HepG2 (cell line): ENCODE data around the gene SMTNL1. TPM values are rescaled to one million over a fixed set of nuclear protein-coding genes. Genes with fewer than 3 reads are reported as not detected.
A peak's percentile ranks its signal among the peaks of the same experiment; 100 is the strongest.

Experiments
- AHDC1 ChIP-seq: sonication (generic); formaldehyde crosslinking; IDR thresholded peaks from 2 replicates; pipeline ENCODE4 v1.5.1; 2020; ENCODE audit warnings: mild to moderate bottlenecking, missing genetic modification reagents, borderline replicate concordance
- DBP ChIP-seq: sonication (generic); formaldehyde crosslinking; IDR thresholded peaks from 2 replicates; pipeline ENCODE4 v1.4.0; 2020; ENCODE audit warnings: missing genetic modification reagents; ENCODE audit errors: not compliant biosample characterization
- DNMT1 ChIP-seq: sonication (generic); formaldehyde crosslinking; IDR thresholded peaks from 2 replicates; pipeline ENCODE4 v1.5.1; 2020; ENCODE audit warnings: mild to moderate bottlenecking, missing genetic modification reagents
- ESRRA ChIP-seq: sonication (generic); formaldehyde crosslinking; IDR thresholded peaks from 2 replicates; pipeline ENCODE4 v1.5.1; 2020; ENCODE audit warnings: mild to moderate bottlenecking, low read depth, missing genetic modification reagents
- IKZF4 ChIP-seq: sonication (generic); formaldehyde crosslinking; IDR thresholded peaks from 2 replicates; pipeline ENCODE4 v1.5.1; 2020; ENCODE audit warnings: borderline replicate concordance, mild to moderate bottlenecking, low read depth, missing genetic modification reagents; ENCODE audit errors: not compliant biosample characterization
- ISX ChIP-seq: sonication (generic); formaldehyde crosslinking; conservative IDR thresholded peaks from 2 replicates; pipeline ENCODE4 v1.5.0; 2020; ENCODE audit warnings: missing genetic modification reagents
- MTA3 ChIP-seq: sonication (generic); formaldehyde crosslinking; IDR thresholded peaks from 2 replicates; pipeline ENCODE4 v1.4.0; 2020; ENCODE audit warnings: missing genetic modification reagents
- PHF8 ChIP-seq: sonication (generic); formaldehyde crosslinking; IDR thresholded peaks from 2 replicates; pipeline ENCODE4 v1.5.0; 2020; ENCODE audit warnings: missing genetic modification reagents
- RAD21 ChIP-seq: fragments of 450-650 bp; formaldehyde crosslinking; IDR thresholded peaks from 2 replicates; pipeline ENCODE4 v1.5.0; 2020; ENCODE audit warnings: mild to moderate bottlenecking
- TBP ChIP-seq: sonication (generic); formaldehyde crosslinking; IDR thresholded peaks from 2 replicates; pipeline ENCODE4 v1.5.0; 2020; ENCODE audit warnings: missing genetic modification reagents
- ZBTB7A ChIP-seq: sonication (generic); formaldehyde crosslinking; IDR thresholded peaks from 2 replicates; pipeline ENCODE4 v1.8.0; 2022; ENCODE audit warnings: mild to moderate bottlenecking, missing genetic modification reagents
- ZC3H4 ChIP-seq: sonication (generic); formaldehyde crosslinking; IDR thresholded peaks from 2 replicates; pipeline ENCODE4 v1.4.0; 2020; ENCODE audit warnings: missing genetic modification reagents, borderline replicate concordance
- ZFP36L2 ChIP-seq: sonication (generic); formaldehyde crosslinking; IDR thresholded peaks from 2 replicates; pipeline ENCODE4 v1.4.0; 2020; ENCODE audit warnings: missing genetic modification reagents
- ZFP41 ChIP-seq: sonication (generic); formaldehyde crosslinking; IDR thresholded peaks from 2 replicates; pipeline ENCODE4 v1.4.0; 2020; ENCODE audit warnings: mild to moderate bottlenecking, missing genetic modification reagents, borderline replicate concordance
- ZIK1 ChIP-seq: sonication (generic); formaldehyde crosslinking; IDR thresholded peaks from 2 replicates; pipeline ENCODE4 v1.5.0; 2020; ENCODE audit warnings: mild to moderate bottlenecking, low read depth, missing genetic modification reagents, borderline replicate concordance
- ZNF12 ChIP-seq: sonication (generic); formaldehyde crosslinking; IDR thresholded peaks from 2 replicates; pipeline ENCODE4 v1.5.0; 2020; ENCODE audit warnings: missing genetic modification reagents
- ZNF225 ChIP-seq: sonication (generic); formaldehyde crosslinking; IDR thresholded peaks from 2 replicates; pipeline ENCODE4 v1.4.0; 2020; ENCODE audit warnings: mild to moderate bottlenecking, missing genetic modification reagents
- ZNF546 ChIP-seq: sonication (generic); formaldehyde crosslinking; conservative IDR thresholded peaks from 2 replicates; pipeline ENCODE4 v1.8.1; 2023; ENCODE audit warnings: mild to moderate bottlenecking, missing genetic modification reagents
- ZNF552 ChIP-seq: sonication (generic); formaldehyde crosslinking; IDR thresholded peaks from 2 replicates; pipeline ENCODE4 v1.9.0; 2022; ENCODE audit warnings: missing genetic modification reagents, mild to moderate bottlenecking, borderline replicate concordance
- ZNF614 ChIP-seq: IDR thresholded peaks from 2 replicates; pipeline ENCODE4 v1.6.1; 2018; ENCODE audit warnings: missing biosample characterization, missing genetic modification reagents, inconsistent platforms, borderline replicate concordance
- ZNF7 ChIP-seq: IDR thresholded peaks from 2 replicates; pipeline ENCODE4 v1.6.1; 2016; ENCODE audit warnings: missing biosample characterization, missing genetic modification reagents
- ZNF879 ChIP-seq: sonication (generic); formaldehyde crosslinking; IDR thresholded peaks from 2 replicates; pipeline ENCODE4 v1.8.1; 2023; ENCODE audit warnings: missing genetic modification reagents
- polyA plus RNA-seq, 8 experiments: library from polyadenylated mRNA; depleted of rRNA in 3 of 8; stranded (reverse) in 7 of 8; unstranded in 1 of 8; fragments of >200 nt; fragmentation: Illumina TruSeq in 4 of 8; extraction: Trizol in 4 of 8; gene quantifications; 2 replicates each; pipeline versions ENCODE4 v1.2.1 to v1.2.3, GENCODE V29; 2011 to 2016; ENCODE audit warnings: low read depth in 4 of 8, missing spikeins in 1 of 8, mixed read lengths in 1 of 8; ENCODE audit not compliant: insufficient read depth in 1 of 8
- total RNA-seq, 5 experiments: library from RNA; depleted of rRNA; stranded (reverse); fragments of >200 nt; fragmentation: Illumina TruSeq; extraction: Trizol; gene quantifications; 2 replicates each; pipeline ENCODE4 v1.2.3, GENCODE V29; 2016; ENCODE audit warnings: low read depth in 1 of 5
- TF ChIP-seq, protein P1 (sequence below): IDR thresholded peaks from 2 replicates; pipeline ENCODE4 v1.6.1; 2012; ENCODE audit warnings: inconsistent platforms
- TF ChIP-seq, protein P2 (sequence below): sonication (generic); formaldehyde crosslinking; IDR thresholded peaks from 2 replicates; pipeline ENCODE4 v1.4.0; 2020; ENCODE audit warnings: mild to moderate bottlenecking, missing genetic modification reagents

Gene SMTNL1
- total and polyA plus RNA-seq, 2 of the 13 experiments (the other 11 are each of a cell fraction or from before 2014, with no cell fraction given): 0.04 TPM; not detected in 1

DNA sequence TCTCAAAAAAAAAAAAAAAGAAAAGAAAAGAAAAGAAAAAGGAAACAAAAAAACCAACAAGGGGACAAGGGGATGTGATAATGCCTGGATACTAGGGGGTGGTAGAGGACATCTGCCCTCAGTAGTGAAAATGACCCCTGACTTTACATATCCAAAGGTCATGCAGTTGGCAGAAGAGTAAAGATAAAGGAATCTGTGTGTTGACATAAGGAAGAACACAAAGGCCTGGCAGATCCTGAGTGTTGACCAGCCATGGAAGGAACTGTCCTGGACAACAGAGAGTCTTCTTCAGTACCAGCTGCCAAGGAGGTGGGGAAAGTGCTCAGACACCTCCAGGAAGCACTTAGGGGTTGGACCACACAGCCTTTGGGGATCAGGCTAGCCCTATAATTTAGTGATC lies 34.5 kb upstream of the SMTNL1 start (continued):
- TF ChIP-seq AHDC1 (CRISPR knock-in tag) (peak; percentile 53; the same call in 1 of the 2 replicates), ZNF879 (CRISPR knock-in tag) (no peak), ZFP36L2 (CRISPR knock-in tag) (no peak), MTA3 (CRISPR knock-in tag) (no peak), ZNF225 (no peak), ISX (no peak), ESRRA (peak; percentile 78; the same call in 1 of the 2 replicates), DBP (no peak), ZNF546 (no peak), PHF8 (CRISPR knock-in tag) (0 out of 2 replicates have a peak, but pooled peaks have one; percentile 29), ZNF552 (CRISPR knock-in tag) (no peak), ZC3H4 (CRISPR knock-in tag) (no peak), ZNF7 (CRISPR knock-in tag) (peak; percentile 47; the same call in 1 of the 2 replicates), IKZF4 (no peak), ZIK1 (CRISPR knock-in tag) (no peak), DNMT1 (CRISPR knock-in tag) (no peak), RAD21 (no peak), ZNF12 (CRISPR knock-in tag) (no peak), ZNF614 (CRISPR knock-in tag) (0 out of 2 replicates have a peak, but pooled peaks have one; percentile 25), ZFP41 (CRISPR knock-in tag) (no peak), TBP (CRISPR knock-in tag) (no peak), ZBTB7A (CRISPR knock-in tag) (no peak)
- TF ChIP-seq, protein P1, sequence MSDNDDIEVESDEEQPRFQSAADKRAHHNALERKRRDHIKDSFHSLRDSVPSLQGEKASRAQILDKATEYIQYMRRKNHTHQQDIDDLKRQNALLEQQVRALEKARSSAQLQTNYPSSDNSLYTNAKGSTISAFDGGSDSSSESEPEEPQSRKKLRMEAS: peak; percentile 48; the same call in 1 of the 2 replicates
- TF ChIP-seq, protein P2, sequence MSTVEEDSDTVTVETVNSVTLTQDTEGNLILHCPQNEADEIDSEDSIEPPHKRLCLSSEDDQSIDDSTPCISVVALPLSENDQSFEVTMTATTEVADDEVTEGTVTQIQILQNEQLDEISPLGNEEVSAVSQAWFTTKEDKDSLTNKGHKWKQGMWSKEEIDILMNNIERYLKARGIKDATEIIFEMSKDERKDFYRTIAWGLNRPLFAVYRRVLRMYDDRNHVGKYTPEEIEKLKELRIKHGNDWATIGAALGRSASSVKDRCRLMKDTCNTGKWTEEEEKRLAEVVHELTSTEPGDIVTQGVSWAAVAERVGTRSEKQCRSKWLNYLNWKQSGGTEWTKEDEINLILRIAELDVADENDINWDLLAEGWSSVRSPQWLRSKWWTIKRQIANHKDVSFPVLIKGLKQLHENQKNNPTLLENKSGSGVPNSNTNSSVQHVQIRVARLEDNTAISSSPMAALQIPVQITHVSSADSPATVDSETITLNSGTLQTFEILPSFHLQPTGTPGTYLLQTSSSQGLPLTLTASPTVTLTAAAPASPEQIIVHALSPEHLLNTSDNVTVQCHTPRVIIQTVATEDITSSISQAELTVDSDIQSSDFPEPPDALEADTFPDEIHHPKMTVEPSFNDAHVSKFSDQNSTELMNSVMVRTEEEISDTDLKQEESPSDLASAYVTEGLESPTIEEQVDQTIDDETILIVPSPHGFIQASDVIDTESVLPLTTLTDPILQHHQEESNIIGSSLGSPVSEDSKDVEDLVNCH: no peak
